Daoy (cell line): ENCODE measurements around the gene RNF126. TPM values are rescaled to one million over a fixed set of nuclear protein-coding genes. Genes with fewer than 3 reads are reported as not detected.

Experiments
- DNase-seq: peaks from one replicate; pipeline ENCODE4 v3.0.0-alpha.2; 2015; ENCODE audit warnings: low read depth
- total RNA-seq: library from RNA; depleted of rRNA; stranded (reverse); fragments of >200 nt; shearing (Covaris generic); gene quantifications from 2 replicates; pipeline ENCODE4 v1.2.3, GENCODE V29; 2014

The RNF126 gene
- total RNA-seq, 1 experiment from 2014 or later, result 62.7 TPM

GRCh38 chr19:663682-664117, 686 bp upstream of the RNF126 start:
- no peak for DNase-seq

GRCh38 chr19:662207-662961, 630 bp downstream of the RNF126 start:
- DNase-seq, result peak; percentile 76

DNA sequence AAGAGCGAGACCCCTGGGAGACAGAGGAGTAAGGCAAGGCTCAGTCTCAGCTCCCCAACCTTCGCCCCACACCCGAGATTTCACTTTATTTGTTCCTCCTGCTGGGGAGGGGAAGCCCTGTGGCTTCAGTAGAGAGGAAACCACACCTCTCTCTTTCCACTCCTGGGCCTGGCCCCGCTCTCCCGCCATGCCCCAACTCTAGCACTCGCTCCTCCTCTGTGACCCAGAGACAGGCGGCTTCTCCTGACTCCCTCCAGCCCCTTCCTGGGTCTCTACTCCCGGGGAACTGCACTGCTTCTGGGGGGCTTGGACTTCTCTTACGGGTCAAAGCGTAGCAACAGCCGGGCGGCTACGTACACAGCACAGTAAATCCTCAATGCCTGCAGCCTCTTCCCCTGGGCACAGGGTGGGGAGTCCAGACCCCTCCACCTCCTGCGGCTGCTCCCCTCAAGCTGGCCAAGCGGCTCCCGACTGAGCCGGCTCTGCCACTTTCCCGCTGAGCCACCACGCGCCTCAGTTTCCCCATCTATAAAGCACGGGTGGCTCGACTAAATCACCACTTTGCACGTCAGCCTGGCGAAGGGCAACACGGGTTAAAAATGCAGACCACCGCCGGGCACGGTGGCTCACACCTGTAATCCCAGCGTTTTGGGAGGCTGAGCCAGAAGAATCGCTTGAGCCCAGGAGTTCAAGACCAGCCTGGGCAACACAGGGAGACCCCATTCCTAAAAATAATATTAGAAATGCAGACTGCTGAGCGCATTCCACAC, 1.4 kb downstream of the RNF126 start:
- DNase-seq, result no peak

DNA sequence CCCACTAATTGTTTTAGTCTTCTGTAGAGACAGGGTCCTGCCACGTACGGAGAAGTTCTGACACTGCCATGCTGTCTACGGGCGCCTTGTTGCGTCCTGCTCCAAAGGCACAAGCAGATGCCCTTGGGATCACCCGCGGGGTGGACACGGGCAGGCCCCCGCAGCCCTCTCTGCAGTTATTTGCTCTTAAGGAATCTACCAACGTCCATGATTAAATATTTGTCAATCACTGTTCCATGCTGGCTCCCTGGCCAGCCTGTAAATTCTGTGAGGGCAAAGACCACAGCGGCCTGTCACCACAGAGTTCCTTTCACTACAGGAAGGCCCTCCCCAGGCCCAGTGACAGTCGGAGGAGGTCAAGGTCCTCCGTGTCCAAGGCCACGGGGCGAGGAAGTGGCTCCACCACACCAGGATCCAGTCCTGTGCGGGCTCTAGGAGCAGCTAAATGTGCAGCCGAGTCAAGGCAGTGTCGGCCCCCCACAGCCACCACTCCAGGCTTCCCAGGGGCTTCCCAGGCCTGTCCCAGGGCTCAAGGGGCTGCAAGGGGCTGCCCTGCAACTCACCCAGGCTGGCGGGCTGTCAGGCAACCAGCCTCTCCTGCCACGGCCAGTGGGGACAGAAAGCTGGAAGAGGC, 2.1 kb downstream of the RNF126 start:
- no peak for DNase-seq

DNA sequence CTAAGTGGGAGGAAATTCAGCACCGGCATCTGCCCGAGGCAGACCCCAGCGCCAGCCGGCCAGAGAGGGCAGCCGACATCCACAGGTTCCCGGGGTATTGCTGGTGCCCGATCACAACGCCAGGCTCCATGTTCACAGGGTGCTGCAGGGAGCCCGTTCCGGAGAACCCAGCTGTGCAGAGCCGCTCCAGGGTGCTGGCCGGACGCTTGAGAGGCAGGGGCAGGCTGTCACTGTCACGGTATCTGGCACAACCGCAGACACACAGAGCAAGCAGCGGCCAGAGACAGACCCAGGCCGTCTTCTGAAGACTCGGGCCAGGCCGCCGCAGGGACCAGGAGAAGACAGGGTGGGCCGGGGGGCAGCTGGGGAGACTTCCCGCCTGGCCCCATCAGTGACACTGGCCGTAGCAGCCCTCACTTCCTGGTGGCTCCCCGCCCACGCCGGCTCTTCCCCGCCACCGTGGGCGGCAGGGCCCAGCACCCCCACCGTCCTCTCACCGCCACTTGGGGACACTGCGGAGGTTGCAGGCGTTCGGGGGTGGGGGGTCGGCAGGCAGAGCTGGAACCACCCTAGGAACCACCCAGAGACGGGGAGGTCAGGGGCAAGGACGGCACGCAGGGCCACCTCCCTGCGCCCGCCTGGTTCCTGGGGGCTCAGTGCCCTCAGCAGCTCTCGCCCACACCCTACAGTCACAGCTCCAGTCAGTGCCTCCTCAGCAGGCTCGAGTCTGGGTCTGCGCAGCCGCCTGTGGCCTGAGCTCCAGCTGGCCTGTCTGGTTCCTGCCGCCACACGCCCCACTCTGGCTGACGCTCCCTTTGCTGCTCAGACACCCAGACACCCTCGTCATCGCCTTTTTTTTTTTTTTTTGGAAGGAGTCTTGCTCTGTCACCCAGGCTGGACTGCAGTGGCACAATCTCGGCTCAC, 3.8 kb downstream of the RNF126 start:
- no peak for DNase-seq

DNA sequence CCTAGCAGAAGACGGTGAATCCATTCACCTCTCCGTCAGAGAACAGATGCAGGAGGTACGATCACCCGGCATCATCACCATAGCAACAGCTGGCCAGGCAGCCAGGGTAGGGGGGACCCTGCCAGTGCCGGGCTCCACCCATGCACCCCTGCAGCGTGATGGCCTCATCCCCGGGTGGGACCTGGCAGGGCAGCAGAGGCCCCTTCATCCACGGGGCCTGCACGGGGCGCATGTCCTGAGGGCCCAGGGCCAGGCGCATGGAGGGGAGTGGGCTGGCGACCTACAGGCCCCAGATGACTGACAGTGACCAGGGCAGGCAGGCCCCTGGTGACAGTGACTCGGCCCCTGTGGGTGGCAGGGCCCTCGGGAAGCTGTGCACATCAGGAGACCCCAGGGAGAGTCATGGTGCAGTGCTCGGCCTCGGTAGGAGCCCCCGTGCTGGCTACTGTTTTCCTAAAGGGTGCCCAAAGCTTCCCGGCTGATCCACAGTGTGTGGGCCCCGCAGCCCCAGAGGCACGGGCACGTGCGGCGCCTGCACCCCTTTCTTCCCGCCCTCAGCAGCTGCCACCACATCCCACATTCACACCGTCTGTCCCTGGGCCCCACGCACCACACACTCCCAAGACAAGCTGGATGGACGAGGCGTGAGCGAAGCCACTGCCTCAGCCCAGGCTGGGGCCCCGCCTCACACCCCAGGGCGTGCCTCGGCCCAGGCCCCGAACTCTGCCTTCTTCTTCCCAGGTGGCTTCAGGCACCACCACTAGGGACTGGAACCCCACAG, 4.8 kb downstream of the RNF126 start:
- DNase-seq, result no peak

DNA sequence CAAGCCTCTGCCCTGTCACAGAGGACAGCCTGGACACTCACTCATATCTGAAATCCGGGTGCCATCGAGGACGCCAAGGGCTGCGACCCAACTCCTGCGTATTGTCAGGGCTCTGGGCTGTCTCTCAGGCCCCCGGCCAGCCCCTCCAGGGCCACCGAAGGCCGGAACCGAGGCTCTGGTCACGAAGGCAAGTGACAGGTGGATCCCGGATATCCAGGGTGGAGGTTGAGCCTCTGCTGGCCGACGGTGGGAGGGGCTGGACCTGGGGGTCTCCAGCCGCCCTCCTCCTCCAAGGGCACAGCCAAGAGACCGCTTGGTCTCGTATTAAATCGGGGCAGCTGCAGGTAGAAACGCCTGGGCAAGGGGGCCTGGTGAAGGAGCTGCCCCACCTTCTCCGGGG, 5.4 kb downstream of the RNF126 start:
- no peak for DNase-seq

GRCh38 chr19:656751-657559, 6.1 kb downstream of the RNF126 start:
- DNase-seq, result no peak

GRCh38 chr19:655691-656090, 7.3 kb downstream of the RNF126 start:
- no peak for DNase-seq

DNA sequence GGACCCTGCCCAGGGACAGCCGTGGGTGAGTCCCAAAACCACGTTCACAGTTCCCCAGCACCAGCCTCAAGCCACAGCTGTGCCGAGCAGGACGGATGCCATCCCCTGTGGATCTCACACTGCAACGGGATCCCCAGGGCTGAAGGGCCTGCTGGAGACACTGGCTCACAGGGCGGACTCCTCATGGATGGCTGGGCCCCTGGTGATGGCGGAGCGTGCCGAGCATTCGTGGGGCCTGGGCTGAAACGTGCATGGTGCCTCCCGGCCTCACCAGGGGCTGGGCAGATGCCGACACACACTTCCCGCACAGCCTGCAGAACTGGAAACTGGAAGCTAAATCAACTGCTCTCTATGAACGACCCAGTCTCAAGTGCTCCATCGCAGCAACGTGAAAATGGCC, 9.6 kb downstream of the RNF126 start:
- DNase-seq, result no peak

DNA sequence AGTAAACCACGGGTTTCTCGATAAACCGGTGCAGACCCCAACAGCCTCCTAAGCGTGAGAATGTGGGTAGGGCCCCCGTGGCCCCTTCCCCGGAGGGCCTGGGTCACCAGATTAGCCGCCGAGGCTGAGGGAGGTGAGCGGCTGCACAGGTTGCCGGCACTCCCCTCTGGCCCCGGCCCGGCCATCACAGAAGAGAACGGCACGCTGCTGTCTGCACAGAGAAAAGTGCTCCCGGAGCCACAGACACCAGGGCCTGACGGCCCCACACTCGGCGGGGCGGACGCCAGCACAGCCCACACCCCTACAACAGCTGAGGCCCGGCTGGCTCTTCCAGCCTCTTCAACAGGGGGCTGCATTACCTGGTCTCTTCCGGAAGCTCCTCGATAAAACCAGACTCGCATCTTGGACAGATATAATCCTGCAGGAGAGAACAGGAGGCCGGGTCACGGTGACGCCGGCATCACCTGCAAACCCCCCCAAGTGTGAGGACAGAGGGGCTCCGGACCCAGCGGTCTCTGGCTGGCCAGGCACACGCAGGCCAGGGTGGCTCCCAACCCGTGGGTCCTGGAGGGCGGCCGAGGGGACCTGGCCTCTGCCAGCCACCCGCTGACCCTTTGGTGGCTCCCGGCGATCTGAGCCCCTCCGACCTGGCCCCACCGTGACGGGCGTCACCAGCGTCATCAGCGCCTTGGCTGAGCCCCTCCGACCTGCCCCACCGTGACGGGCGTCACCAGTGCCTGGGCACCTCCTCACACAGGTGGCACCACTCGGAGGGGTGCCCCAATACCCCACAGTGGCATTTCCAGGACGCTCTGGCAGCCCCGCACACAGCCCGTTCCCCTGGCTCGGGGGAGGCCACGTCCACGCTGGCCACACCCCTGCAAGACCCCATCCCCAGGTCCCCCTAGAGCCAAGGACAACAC, 10.3 kb downstream of the RNF126 start:
- no peak for DNase-seq

GRCh38 chr19:651991-652390, 11.0 kb downstream of the RNF126 start:
- no peak for DNase-seq

- DNase-seq, result no peak
These were observed 11.7 kb downstream of the RNF126 start for GRCh38 chr19:651114-651818.

DNA sequence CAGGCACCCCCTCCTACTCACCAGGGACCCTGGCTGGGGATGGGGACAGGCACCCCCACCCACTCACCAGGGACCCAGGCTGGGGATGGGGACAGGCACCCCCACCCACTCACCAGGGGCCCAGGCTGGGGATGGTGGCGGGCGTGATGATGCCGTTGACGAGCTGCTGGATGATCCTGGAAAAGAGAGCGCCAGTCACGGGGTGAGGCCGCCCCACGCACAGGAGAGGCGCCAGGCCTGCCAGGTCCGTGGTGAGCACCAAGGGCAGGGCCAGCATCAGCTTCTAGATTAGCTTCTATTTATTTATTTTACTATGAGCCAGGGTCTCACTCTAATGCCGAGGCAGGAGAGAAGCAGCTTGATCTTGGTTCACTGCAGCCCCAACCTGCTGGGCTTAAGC, 12.9 kb downstream of the RNF126 start:
- DNase-seq, result no peak

DNA sequence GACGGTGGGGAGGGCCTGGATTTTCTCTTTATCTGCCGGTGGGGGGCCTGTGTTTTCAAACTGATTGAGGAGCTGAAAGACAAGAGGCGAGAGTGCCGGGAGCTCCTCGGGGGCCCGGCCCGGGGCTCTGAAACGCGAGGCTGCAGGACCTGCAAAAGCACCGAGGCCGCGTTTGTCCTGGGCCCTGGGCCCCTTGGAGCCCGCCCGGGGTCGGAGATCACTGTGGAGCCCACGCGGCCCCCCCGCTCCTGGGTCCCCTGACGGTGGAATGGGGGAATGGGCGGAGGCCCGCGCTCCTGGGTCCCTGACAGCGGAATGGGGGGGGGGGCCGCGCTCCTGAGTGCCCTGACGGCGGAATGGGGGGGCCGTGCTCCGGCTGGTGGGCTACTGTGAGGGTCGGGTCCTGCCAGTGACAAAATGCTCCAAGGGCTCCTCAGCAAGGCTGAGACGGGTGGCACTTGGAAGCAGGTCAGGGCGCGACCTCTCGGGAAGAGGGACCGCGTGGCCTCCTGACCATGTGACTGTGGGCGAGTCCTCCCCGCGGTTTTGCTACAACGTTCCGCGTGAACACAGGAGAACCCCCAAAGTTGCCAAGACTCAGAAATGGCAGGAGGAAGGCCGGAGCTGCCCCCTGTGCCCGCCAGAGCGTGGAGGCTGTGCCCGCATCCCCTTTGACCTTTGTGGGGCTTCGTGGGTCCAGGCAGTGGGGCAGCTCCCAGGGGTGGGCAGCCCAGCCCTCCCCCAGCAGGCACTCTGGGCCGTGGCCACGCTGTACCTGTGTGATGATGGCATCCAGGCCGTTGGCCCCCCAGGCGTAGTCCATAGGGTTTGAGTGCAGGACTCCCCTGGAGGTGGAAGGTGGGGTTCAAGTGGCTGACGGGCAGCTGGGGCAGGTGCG, 13.9 kb downstream of the RNF126 start:
- DNase-seq, result no peak

- no peak for DNase-seq
These were observed 14.7 kb downstream of the RNF126 start for GRCh38 chr19:648305-648704.
